Measurements from ENCODE around the gene TOR4A.
"Not testable (repeated sequence)": the region's sequence is repeated elsewhere in the genome, so short reads cannot be mapped to it uniquely, and the experiment has no call there.

The TOR4A gene

DNA sequence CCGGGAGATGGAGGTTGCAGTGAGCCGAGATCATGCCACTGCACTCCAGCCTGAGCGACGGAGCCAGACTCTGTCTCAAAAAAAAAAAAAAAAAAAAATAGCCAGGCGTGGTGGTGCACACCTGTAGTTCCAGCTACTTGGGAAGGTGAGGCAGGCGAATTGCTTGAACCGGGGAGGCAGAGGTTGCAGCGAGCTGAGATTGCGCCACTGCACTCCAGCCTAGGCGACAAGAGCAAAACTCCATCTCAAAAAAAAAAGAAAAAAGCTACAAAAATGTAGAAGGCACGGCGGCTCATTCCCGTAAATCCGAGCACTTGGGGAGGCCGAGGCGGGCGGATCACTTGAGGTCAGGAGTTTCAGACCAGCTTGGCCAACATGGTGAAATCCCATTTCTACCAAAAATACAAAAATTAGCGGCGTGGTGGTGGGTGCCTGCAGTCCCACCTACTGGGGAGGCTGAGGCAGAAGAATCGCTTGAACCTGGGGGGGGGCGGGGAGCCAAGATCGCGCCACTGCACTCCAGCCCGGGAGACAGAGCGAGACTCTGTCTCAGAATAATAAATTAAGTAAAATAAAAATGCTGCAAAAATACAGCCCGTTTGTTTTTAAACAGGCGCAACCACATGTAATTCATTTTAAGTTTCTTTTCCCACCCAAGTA, 37.9 kb upstream of the TOR4A start:
- DNase-seq, result not testable (repeated sequence)

DNA sequence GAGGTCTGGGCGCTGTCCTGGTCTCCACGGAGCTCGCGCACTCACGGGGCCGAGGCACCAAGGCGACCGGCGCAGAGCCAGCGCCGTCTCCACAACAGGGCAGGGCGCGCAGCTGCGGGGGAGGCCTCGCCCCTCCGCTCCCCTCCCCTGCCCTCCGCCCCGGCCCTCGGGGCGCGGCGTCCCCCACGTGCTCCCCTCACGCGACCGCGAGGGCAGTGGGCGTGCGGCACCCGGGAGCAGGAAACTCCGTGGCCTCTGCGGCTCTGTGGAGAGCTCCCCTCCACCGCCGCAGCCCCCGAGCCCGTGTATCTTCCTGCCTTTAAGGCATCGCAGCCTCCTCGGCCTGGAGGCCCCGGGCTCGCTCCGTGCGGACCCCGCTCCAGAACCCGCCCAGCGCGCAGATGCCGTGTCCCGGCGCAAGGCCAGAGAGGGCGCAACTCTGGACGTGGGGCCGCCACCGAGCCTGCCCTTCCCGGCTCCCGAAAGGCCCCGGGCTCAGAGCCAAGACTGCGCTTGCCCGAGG, 37.1 kb upstream of the TOR4A start:
- DNase-seq, result peak; percentile 77

GRCh38 chr9:137240841-137241489, 36.6 kb upstream of the TOR4A start, which contains the start of gene TUBB4B:
TUBB4B (plus strand) TSS chr9:137241287; CDS start chr9:137241361, 74 bp downstream.
- DNase-seq, result peak; percentile 100

DNA sequence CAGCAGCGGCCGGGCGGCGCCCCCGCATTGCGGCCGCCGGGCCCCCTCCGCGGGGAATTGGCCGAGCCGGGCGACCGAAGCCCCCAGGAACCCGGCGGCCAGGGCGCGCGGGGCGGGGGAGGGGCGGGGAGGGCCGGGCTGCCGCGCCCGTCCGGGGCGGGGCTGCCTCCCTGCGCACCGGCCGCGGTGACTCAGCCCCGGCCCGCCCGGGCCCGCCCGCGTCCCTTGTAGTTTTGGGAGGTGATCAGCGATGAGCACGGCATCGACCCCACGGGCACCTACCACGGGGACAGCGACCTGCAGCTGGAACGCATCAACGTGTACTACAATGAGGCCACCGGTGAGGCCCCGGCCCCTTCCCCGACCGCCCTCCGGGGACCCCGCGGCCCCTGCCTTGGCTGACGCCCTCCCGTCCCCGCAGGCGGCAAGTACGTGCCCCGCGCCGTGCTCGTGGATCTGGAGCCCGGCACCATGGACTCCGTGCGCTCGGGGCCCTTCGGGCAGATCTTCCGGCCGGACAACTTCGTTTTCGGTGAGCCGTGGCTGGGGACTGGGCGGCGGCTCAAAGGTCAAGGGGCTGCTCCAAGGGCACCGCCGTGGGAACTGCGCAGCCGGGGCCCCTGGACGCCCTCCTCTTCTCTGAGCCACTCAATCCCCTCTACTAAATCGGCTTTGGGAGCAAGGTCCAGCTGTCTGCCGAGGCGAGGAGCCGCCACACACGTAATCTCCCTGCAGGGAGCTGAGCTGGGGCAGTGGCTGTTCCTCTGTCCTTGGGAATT, 35.8 kb upstream of the TOR4A start:
- no peak for DNase-seq

DNA sequence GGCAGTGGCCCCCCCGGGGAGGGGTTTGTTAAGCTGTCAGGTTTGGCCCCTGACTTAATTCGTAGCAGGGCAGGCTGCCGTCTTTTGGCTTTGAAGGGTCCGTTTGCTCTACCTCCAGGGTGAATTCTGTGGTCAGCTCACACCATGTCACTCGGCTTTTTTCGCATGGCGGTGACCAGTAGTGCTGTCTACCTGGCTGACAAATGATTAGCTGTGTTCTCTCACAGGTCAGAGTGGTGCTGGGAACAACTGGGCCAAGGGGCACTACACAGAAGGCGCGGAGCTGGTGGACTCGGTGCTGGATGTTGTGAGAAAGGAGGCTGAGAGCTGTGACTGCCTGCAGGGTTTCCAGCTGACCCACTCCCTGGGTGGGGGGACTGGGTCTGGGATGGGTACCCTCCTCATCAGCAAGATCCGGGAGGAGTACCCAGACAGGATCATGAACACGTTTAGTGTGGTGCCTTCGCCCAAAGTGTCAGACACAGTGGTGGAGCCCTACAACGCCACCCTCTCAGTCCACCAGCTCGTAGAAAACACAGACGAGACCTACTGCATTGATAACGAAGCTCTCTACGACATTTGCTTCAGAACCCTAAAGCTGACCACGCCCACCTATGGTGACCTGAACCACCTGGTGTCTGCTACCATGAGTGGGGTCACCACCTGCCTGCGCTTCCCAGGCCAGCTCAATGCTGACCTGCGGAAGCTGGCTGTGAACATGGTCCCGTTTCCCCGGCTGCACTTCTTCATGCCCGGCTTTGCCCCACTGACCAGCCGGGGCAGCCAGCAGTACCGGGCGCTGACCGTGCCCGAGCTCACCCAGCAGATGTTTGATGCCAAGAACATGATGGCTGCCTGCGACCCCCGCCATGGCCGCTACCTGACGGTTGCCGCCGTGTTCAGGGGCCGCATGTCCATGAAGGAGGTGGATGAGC, 35.0 kb upstream of the TOR4A start:
- DNase-seq, result no peak

GRCh38 chr9:137243266-137243625, 34.3 kb upstream of the TOR4A start:
- not testable (repeated sequence) for DNase-seq

DNA sequence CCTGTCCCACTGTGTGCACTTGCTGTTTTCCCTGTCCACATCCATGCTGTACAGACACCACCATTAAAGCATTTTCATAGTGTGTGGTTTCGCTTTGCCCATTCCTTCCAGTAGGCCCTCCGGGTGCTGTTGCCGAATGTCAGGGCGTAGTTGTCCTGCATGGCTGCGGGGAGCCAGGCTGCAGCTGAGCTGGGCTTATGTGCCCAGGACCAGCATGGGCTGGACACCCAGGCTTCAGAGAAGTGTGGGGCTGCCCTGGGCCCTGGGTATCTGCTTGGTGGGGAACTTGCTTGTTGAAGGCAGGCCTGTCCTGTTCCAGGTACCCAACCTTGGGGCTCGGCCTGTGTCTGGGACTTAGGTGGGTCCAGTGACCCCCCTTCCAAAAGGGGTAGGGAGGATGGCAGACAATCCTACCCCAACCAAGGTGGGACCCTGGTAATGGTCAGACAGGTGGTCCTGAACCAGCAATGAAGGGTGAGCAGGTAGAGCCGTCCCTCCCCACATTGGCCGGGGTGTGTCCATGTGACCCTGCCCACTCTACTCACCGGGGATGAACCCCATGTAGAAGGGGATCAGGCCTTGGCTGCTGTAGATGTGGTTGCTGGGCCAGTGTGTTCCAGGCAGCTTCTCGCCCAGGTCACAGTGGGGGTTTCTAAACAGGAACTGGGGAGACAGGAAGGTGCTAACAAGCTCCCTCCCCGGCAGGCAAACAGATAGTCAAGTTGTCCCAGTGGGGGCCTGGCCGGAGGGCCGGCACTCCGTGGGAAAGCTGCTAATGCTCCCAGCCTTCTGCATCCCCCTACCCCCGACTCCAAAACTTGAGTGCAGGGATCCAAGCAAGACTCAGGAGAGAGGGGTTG, 33.7 kb upstream of the TOR4A start:
- peak; percentile 52 for DNase-seq

DNA sequence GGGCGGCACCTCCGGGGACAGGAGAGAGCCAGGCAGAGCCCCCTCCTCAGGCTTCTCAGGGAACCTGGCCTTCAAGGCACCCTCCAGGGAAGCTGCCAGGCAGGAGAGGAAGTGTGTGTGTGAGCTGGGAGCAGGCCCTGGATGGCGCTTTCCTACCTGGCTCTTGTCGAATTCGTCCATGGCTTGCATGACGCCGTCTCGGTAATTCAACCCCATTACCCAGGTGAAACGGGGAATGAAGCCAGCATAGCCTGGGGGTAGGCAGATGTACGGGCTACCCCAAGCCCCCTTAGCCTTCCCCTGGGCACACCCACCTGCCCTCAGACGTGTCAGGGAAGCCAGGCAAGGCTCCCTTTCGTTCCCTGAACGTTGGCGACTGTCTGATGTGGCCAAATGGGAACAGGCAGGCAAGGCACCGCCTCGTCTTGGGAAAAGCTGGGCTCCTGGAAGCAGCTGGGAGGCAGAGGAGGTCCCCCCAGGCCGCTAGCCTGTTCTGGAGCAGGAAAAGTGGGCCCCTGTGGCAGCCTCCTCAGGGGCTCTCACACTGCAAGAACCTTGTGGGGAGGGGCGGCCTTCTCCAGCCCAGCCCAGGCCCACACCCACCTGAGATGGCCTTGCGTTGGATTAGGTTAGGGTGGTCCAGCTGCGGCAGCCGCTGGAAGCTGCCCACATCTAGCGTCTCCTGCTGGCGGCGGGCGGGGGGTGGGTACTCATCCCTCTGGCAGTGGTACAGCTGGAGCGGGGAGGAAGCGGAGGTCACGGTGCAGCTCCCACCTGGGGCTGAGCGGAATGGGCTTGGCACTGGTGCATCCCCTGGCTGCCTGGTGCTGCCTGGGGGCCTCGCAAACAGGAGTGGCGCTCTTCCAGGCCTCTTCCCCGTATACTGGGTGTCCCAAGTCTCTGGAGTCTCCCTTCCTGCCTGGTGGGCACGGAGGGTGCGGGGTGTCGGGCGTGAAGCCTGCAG, 32.8 kb upstream of the TOR4A start:
- peak; percentile 52 for DNase-seq

- no peak for DNase-seq
Measured at GRCh38 chr9:137245450-137246421, 31.8 kb upstream of the TOR4A start.

DNA sequence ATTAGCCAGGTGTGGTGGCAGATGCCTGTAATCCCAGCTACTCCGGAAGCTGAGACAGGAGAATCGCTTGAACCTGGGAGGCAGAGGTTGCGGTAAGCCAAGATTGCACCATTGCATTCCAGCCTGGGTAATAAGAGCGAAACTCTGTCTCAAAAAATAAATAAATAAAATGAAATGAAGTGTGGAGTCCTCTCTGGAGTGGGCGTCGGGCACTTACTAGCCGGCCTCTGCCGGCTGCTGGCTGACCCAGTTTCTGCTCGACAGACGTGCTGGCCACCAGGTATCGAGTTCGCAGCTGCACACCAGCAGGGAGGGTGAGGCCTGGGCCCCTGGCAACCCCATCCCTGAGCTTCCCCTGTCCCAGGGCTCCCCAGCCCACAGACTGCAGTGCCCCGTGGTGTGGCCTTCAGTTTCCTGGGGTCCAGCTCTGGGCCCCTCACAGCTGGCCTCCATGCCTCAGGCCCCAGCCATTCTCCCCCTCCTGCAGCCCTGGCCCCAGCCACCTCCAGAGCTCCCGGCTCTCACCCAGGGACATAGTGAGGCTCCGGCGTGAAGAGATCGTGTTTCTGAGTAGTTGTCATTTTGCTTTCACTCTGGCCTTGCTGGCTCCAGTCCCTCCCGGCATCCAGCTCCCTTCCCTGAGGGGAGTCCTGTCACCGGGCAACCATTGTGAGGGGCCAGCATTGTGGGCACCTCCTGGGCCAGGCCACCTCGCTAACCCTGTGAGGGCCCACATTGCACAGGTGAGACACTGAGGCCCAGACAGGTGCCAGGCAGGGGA, 30.2 kb upstream of the TOR4A start:
- peak; percentile 29 for DNase-seq

DNA sequence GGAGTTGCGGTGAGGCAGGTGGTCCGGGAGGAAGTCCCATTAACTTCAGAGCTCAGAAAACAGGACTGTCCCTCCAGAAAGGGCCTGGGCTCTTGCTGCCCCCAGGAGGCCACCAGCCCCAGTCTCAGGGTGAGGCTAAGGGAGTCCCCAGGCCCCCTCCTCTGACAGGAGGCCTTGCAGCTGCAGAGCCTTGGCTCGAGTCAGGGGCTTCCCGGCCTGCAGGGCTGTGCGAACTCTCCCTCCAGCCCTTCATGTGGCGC, 29.7 kb upstream of the TOR4A start:
- no peak for DNase-seq

- DNase-seq, result no peak
Measured at GRCh38 chr9:137250329-137251193, 27.0 kb upstream of the TOR4A start.

DNA sequence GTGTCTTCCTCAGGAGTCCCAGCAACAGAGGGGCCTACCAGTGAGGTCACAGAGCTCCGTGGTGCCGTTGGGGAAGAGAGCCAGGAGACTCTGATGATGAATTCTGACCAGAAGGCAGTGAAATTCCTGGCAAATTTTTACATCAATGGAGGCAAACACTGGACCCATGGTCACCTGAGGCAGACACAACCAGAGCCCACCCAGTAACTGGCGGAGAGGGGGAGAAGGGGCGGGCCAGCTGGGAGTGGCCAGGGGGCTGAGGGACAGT, 26.4 kb upstream of the TOR4A start, which contains the start of gene STPG3:
STPG3 (plus strand) TSS at position 93 of the 268 bp plus-strand sequence; CDS start at position 94, 1 bp downstream.
- DNase-seq, result no peak

- no peak for DNase-seq
Measured at GRCh38 chr9:137251490-137252268, 25.8 kb upstream of the TOR4A start.

DNA sequence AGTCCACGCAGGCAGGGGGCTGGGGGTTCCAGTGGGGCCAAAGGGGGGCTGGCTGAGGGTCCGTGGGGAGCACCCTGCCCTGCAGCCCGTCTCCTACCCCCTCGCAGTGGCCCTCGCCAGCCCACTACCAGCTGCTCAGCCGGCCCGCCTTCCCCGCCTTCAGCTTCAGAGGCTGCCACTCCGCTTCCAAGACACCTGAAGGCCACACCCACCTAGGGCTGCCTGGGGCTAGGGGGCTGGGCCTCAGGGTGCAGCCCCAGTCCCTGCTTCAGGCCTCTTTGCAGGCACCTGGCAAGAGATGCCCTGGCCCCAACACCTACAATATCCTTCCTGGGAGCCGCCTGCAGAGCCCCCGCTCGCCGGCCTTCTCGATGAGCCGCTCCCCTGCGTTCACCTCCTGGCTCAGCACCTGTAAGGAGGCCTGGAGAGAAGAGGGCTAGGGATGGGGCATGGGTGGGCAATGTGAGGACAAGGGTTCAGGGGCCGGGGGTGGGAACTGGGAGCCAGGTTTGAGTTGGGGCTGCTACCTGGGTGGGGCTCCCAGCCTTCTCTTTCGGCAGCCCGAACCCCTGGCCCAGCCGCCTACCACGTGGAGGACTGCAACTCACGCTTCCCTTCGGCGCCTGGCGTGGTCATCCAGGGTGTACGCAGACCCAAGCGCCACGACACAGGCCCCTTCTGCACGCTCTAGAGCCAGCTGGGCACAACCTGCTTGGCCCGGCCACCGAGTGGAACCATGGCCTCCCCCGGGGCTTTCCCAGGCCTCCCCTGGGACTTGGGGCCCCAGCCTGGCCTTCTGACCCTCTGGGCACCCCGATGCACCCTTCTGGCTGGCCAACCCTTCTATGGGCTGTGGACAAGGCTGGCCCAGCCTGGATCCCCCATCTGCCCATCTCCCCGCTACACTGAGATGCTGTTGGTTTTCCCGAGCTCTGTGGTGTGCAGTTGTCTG, 24.7 kb upstream of the TOR4A start:
- DNase-seq, result no peak
